Measurements from ENCODE around the gene FIGLA.

- TF ChIP-seq CTCF (conservative IDR thresholded peaks at IDR 0.05 in 1 of 2, IDR thresholded peaks at IDR 0.05 in 1 of 2; ENCODE audit: extremely low read depth in 1 of 2, insufficient read depth in 1 of 2, low read depth in 1 of 2, low read length in 2 of 2) (no peak), EZH2 (IDR thresholded peaks at IDR 0.05; ENCODE audit: borderline replicate concordance, low read length) (no peak)
These were observed 36.9 kb upstream of the FIGLA start for GRCh38 chr2:70827388-70827787.

Measured in mammary epithelial cell (primary cell).